Measurements from ENCODE around the gene NEK11.

NEK11 gene

GRCh38 chr3:131141770-131142169 lies 115.1 kb downstream of the NEK11 start:
- no peak for DNase-seq

GRCh38 chr3:131142580-131142979 lies 115.9 kb downstream of the NEK11 start:
- no peak for DNase-seq

- DNase-seq, result no peak
Observed at GRCh38 chr3:131143802-131144201, 117.1 kb downstream of the NEK11 start.

- DNase-seq, result no peak
Observed at GRCh38 chr3:131147534-131147933, 120.9 kb downstream of the NEK11 start.

GRCh38 chr3:131158434-131158833 lies 131.8 kb downstream of the NEK11 start:
- DNase-seq, result no peak

GRCh38 chr3:131162516-131162915 lies 135.8 kb downstream of the NEK11 start:
- DNase-seq, result no peak

GRCh38 chr3:131167867-131168266 lies 141.2 kb downstream of the NEK11 start:
- DNase-seq, result no peak

GRCh38 chr3:131169331-131169730 lies 142.7 kb downstream of the NEK11 start:
- DNase-seq, result no peak

GRCh38 chr3:131172502-131173200 lies 146.0 kb downstream of the NEK11 start:
- no peak for DNase-seq

GRCh38 chr3:131174752-131175151 lies 148.1 kb downstream of the NEK11 start:
- DNase-seq, result peak; percentile 10

GRCh38 chr3:131178710-131179375 lies 152.2 kb downstream of the NEK11 start:
- DNase-seq, result no peak

- DNase-seq, result no peak
Observed at GRCh38 chr3:131192701-131193100, 166.0 kb downstream of the NEK11 start.

- DNase-seq, result no peak
Observed at GRCh38 chr3:131193641-131194238, 167.1 kb downstream of the NEK11 start.

- no peak for DNase-seq
Observed at GRCh38 chr3:131194816-131195215, 168.1 kb downstream of the NEK11 start.

- DNase-seq, result no peak
Observed at GRCh38 chr3:131200636-131201199, 174.0 kb downstream of the NEK11 start.

GRCh38 chr3:131216330-131216729 lies 189.7 kb downstream of the NEK11 start:
- no peak for DNase-seq

- no peak for DNase-seq
Observed at GRCh38 chr3:131216801-131217200, 190.1 kb downstream of the NEK11 start.

- DNase-seq, result no peak
Observed at GRCh38 chr3:131217296-131217741, 190.6 kb downstream of the NEK11 start.

GRCh38 chr3:131218196-131218595 lies 191.5 kb downstream of the NEK11 start:
- no peak for DNase-seq

- no peak for DNase-seq
Observed at GRCh38 chr3:131221731-131222130, 195.1 kb downstream of the NEK11 start.

- no peak for DNase-seq
Observed at GRCh38 chr3:131222599-131222998, 195.9 kb downstream of the NEK11 start.

- DNase-seq, result no peak
Observed at GRCh38 chr3:131223373-131224289, 197.0 kb downstream of the NEK11 start.

Measured in CD4-positive, alpha-beta T cell treated with Interleukin-17A for 4 hours (primary cell).